ENCODE results near the gene HNRNPC.

DNA sequence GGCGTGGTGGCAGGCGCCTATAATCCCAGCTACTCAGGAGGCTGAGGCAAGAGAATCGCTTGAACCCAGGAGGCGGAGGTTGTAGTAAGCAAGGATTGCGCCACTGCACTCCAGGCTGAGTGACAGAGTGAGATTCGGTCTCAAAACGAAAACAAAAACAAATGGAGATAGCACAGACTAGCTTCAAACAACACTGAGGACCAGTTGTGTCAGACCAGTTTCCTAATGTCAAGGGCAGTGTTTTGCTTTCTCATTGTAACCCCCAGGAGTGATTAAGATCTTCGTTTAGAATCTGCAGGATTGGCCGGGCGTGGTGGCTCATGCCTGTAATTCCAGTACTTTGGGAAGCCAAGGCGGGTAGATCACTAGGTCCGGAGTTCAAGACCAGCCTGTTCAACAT, 29.1 kb upstream of the HNRNPC start:
- TF ChIP-seq GATA2 (IDR thresholded peaks at IDR 0.05; ENCODE audit: low read depth, low read length) (no peak), GATA3 (IDR thresholded peaks at IDR 0.05; ENCODE audit: low read depth, low read length) (no peak)
